H7 (cell line): Measurements from ENCODE around the gene EDEM1. TPM values are rescaled to one million over a fixed set of nuclear protein-coding genes. Genes with fewer than 3 reads are reported as not detected.

Source experiments
- DNase-seq: peaks from one replicate; pipeline ENCODE4 v3.0.0; 2012
- H3K27me3 ChIP-seq: 2 replicates; pipeline ENCODE4 v1.6.0; 2011; ENCODE audit warnings: mild to moderate bottlenecking, low read length; ENCODE audit not compliant: control insufficient read depth, insufficient read depth
- H3K36me3 ChIP-seq: replicated peaks from 2 replicates; pipeline ENCODE4 v1.5.1; 2011; ENCODE audit warnings: low read length; ENCODE audit not compliant: control insufficient read depth, insufficient read depth
- H3K4me3 ChIP-seq: 2 replicates; pipeline ENCODE4 v1.5.1; 2011; ENCODE audit warnings: low read depth, mild to moderate bottlenecking, control low read depth, low read length, moderate library complexity; ENCODE audit not compliant: insufficient read depth
- total RNA-seq: library from RNA; depleted of rRNA; stranded (reverse); fragments of >200 nt; shearing (Covaris generic); gene quantifications from 2 replicates; pipeline ENCODE4 v1.2.3, GENCODE V29; 2014

Gene EDEM1
- total RNA-seq, 1 experiment from 2014 or later, result 13.2 TPM

DNA sequence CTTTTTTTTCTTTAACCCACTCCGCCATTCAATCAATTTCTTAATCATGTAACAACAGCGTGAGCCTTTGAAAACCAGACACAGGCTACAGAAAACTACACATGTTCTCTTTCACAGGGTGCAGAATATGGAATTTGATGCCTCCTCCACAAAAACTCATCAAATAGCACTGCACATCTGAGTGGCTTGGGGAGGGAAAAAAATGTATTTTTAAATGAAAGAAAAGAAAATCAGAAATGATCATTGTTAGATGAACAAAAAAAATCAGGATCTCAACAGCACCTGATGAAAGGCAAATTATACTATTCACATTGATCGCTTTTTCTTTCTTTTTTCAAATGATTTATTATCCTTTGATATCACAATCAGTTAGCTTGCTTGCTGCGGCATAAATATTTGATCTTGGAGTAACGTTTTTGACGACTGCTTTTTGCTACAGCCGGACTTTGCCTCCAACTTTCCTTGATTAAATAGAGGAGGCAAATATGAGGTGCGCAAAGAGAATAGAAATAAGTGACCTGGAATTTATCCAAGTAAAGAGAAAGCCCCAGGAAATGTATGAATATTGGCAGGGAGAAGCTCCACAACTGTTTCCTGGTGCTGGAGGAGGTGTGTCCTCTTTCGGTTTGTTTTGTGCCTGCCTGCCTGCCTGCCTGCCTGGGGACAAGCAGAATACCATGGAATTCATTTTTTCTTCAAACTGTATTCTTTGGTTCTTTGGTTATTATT lies 63.1 kb downstream of the EDEM1 start:
- Histone ChIP-seq H3K4me3 (no peak overlapping the region), H3K36me3 (no peaks in the 10 kb centered on the region), H3K27me3 (no peaks in the 10 kb centered on the region)
- no peak for DNase-seq

DNA sequence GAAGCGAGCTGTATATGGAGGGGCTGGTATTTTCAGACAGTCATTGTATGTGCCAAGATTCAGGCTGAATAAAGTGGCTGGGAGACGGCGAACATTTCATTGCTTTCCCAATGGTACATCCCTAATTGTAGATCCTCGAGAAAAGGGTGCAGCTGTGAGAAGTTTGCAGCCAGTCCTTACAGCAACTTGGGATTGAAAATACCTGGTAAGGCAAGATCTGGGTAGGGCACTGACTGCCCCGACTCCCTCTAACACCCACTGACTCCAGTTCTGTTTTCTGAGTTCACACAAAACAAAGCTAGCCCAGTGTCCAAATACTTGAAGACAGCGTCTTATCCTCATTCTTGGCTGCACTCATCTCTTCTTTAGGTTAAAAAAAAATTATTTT lies 63.7 kb downstream of the EDEM1 start:
- Histone ChIP-seq H3K4me3 (no peak overlapping the region), H3K27me3 (no peaks in the 10 kb centered on the region), H3K36me3 (no peaks in the 10 kb centered on the region)
- DNase-seq, result no peak

DNA sequence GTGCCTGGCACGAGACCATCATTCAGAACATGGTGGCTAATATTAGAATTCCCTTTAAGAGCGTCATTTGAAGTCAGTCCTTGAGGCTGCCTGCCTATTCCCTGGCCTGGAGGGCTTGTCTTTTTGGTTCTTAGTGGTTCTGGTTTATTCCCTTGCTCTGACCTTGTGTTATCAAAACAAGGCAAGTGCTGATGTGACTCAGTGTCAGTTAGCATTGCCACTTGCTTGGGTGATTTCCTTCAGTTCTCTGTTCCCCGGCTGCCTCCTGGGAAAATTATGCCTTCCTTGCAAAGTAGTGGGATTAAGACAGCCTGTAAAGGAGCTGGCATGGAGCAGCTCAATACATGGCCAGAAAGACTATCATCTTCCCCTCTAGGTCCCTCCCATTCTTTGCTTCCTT lies 64.6 kb downstream of the EDEM1 start:
- Histone ChIP-seq H3K36me3 (no peaks in the 10 kb centered on the region), H3K4me3 (no peak overlapping the region), H3K27me3 (no peaks in the 10 kb centered on the region)
- no peak for DNase-seq

DNA sequence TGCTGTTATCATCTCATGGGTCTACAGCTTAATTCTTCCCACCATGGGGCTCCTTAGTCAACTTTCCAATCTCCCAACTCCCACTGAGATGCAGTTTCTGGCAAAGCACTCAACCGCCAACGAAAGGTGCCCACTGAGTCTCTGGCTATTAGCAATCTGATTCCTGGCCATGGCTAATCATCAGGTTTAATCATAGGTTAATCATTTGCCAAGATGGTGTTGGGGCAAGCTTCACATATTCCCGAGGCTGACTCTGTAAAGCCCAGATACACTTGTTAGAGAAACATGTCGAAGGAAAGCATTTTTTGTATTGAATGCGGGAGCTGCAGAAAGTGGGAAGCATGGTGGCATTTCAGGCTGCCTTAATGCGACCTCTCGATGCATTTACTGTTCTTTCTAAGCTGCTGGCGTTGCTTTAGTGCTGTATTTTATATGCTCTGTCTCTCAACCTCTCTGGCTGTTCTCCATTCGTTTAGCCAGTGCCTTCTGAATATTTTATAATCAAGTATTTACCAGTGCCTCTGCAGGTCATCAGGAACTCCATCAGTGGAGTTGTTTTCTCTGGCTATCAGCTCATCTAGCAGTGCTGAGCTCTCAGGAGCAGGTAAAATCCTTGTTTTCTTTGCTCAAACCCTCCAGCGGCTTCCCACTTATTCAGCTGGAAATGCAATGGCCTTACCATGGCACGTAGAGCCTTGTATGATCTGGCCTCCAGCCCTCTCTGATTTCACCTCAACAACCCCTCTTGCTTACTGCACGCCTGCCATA lies 67.0 kb downstream of the EDEM1 start:
- Histone ChIP-seq H3K27me3 (no peaks in the 10 kb centered on the region), H3K36me3 (no peaks in the 10 kb centered on the region), H3K4me3 (no peak overlapping the region)
- DNase-seq, result no peak

DNA sequence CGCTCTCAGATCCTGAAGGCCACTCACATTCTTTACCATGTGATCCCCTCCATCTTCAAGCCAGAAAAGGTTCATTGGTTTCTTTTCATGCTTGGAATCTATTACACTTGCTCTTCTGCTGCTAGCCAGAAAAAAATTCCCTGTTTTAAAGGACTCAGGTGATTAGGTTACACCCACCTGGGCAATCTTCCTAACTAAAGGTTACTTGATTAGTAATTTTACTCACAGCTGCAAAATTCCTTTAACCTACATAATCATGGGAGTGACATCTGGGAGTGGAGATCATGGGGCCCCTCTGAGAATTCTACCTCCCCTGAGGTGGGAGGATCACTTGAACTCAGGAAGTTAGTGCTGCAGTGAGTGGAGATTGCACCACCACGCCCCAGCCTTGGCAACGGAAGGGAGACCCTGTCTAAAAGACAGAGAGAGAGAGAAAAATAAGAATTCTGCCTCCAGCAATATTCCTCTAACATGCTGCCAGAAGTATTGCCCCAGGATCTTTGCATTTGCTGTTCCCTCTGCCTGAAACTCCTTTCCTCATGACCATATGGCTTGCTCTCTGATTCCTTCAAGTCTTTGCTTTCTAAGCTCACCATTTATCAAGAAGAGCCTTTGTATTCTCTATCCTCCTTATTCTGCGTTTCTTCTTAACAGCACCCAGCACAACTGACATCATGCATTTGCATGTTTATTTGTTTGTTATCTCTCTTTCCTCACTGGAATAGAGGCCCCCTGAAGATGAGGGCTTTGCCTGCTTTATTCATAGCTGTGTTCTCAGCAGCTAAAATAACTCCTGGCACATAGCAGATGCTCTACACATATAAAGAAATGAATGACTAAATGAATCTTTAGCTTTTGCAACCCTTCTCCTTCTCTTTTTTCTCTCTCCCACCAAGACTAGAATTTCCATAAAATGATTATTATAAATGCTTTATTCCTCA lies 68.2 kb downstream of the EDEM1 start:
- no peak for DNase-seq
- no peaks in the 10 kb centered on the region for H3K36me3 ChIP-seq
- H3K4me3 ChIP-seq, result no peak overlapping the region
- H3K27me3 ChIP-seq, result no peaks in the 10 kb centered on the region

DNA sequence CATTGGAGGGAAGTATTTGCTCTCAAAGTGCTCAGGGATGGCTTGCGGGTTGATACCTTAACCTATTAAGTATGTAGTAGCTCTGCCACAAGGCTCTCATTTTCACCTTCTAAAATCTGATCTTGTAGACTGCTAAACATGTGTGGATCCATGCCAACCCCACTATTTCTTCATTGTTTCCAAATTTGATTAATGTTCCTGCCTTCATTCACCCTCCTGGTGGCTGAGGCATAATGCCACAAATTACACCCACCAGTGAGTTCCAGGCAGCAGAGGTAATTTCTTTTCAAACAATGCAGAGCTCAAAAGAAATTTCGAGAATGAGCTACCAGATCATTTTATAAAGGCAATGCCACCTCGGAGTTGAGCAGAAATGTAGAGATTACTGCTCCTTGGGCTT lies 71.0 kb downstream of the EDEM1 start:
- DNase-seq, result no peak
- Histone ChIP-seq H3K4me3 (no peak overlapping the region), H3K36me3 (no peaks in the 10 kb centered on the region), H3K27me3 (no peaks in the 10 kb centered on the region)

DNA sequence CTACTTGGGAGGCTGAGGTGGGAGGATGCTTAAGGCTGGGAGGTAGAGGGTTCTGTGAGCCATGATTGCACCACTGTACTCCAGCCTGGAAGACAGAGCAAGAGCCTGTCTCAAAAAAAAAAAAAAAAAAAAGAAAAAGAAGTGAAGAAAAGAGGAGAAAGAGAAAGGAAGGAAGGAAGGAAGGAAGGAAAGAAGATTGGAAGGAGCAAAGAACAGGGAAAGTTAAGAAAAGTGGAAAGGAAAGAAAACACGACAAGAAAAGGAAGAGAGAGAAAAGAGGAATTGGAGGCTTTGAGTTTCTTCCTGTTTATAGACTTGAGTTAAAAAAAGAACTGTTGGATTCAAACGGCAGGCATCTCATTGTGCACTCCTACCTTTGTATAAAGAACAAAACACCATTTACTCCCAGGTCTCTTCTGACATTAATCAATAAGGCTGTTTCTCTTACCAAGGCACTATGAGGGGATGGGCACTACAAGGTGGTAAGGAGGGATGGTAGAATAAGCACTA lies 73.5 kb downstream of the EDEM1 start:
- H3K27me3 ChIP-seq, result no peaks in the 10 kb centered on the region
- DNase-seq, result no peak
- H3K4me3 ChIP-seq, result no peak overlapping the region
- no peaks in the 10 kb centered on the region for H3K36me3 ChIP-seq

DNA sequence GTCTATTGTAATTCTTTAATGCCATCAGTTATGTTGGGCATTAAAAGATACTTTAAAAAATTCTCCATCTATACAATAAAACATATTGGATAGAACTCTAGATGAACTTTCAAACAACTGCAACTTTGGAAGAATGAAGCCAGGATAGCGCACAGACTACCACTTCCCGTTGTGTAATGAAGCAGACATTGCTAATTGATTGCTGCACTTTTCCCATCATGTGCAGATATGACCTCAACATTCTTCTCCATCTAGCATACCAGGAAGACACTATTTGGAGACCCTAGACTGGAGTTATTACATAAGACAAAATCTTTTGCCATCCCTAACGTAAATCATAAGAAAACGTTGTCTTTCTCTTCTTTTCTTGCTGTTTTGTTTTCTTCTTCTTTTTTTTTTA lies 75.0 kb downstream of the EDEM1 start:
- Histone ChIP-seq H3K27me3 (no peaks in the 10 kb centered on the region), H3K4me3 (no peak overlapping the region), H3K36me3 (no peaks in the 10 kb centered on the region)
- DNase-seq, result no peak

DNA sequence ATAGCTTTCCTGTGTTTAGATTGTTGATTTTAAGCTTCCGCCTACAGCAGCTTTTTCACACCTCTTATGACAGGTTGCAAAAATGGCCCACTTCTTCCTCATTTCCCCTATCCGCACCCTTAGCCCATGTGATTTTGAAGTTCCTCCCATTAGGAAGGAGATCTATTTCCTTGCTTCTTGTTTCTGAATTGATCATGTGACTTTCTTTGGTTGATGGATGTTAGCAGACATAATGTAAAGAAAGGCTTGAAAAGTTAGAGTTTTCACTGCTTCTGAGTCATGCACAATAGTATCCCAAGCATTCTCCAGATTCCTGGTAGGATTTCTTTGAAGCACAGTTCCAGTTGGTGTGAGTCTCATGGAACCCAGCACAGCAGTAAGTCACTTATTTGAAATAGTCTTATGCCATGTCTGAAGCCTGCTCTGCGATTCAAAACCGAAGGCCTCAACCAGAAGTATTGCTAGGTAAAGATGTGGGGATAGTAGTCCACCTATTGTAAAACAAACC lies 76.6 kb downstream of the EDEM1 start:
- H3K27me3 ChIP-seq, result no peaks in the 10 kb centered on the region
- no peaks in the 10 kb centered on the region for H3K36me3 ChIP-seq
- H3K4me3 ChIP-seq, result no peak overlapping the region
- no peak for DNase-seq

DNA sequence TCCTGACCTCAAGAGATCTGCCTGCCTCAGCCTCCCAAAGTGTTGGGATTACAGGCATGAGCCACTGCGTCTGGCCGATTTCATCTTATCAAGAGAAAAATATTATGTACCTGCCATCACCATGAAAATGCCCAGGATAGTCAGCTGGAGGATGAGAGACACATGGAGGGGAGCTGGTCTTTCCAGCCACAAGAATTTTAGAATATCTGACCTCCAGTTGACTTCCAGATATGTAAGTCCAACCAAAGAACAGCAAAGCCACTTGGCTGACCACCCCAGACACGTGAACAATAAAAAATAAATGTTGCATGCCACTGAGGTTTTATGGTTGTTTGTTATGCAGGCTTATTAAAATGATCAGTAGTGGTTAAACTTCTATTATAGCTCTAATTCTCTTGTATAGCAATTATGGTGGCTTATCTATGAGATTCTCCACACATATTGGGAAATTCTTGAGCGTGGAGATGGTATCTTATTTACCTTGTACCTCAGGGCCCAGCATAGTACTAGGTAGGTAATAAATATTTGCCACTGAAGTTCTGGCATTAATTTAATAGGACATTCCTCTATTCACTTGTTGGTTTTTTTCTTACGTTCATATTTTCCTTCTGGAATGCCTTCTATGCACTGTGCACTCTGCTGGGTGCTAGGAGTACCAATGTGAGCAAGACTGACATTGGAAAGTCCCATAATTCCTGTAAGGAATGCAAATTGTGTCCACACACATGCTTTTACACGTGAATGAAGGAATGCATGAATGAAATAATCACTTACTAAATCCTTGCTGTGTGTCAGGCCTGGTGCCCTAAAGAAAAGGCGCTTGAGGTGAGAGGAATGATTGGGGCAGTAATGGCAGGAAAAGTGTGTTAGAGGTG lies 77.6 kb downstream of the EDEM1 start:
- Histone ChIP-seq H3K4me3 (no peak overlapping the region), H3K36me3 (no peaks in the 10 kb centered on the region), H3K27me3 (no peaks in the 10 kb centered on the region)
- no peak for DNase-seq

DNA sequence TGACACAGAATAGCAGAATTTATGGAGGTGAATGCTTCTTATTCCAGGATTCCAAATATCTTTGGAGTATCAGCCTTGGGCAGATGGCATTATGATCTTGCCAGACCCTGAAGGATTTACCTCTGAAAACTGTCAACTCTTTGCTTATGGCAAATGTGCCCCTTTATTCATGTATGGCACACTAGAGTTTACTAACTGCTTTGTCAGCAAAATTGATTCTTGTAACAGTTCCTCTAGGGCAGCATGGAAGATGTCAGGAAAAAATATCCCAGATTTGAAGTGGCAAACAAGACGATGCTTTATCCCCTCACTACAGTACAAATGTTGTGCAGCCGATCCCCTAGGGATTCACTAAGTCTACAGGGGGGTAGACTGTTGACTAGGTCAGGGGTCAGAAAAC lies 79.7 kb downstream of the EDEM1 start:
- Histone ChIP-seq H3K36me3 (no peaks in the 10 kb centered on the region), H3K4me3 (no peak overlapping the region), H3K27me3 (no peaks in the 10 kb centered on the region)
- no peak for DNase-seq

DNA sequence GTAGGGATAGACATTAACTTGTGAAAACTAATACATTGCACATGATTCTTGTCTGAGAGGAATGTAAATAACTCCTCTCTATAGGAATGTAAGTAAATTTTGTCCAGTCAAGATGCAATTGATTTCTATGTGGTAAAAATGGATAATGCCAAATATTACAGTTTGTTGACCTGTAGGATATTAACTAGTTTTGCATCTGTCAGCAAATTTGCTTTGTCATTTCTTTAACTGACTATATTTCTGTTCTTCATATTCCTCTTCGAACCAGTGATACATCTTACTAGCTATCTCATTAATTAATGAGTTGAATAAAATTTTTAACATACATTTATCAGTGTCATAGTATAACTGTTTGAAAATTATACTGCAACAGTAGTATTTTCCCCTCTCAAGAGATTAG lies 80.4 kb downstream of the EDEM1 start:
- no peaks in the 10 kb centered on the region for H3K36me3 ChIP-seq
- no peaks in the 10 kb centered on the region for H3K27me3 ChIP-seq
- no peak overlapping the region for H3K4me3 ChIP-seq
- DNase-seq, result no peak
